Kidney epithelial cell (primary cell): Measurements from ENCODE around the gene SUSD2. TPM values are rescaled to one million over a fixed set of nuclear protein-coding genes. Genes with fewer than 3 reads are reported as not detected.

Source experiments
- DNase-seq: peaks from one replicate; pipeline ENCODE4 v3.0.0-alpha.2; 2010; ENCODE audit warnings: low read depth
- H3K27me3 ChIP-seq: 2 replicates; pipeline ENCODE4 v1.6.0; 2011; ENCODE audit warnings: low read length; ENCODE audit not compliant: control insufficient read depth, insufficient read depth
- H3K36me3 ChIP-seq: 2 replicates; pipeline ENCODE4 v1.5.1; 2011; ENCODE audit warnings: low read length; ENCODE audit not compliant: control insufficient read depth, insufficient read depth
- H3K4me3 ChIP-seq: 2 replicates; pipeline ENCODE4 v1.5.1; 2011; ENCODE audit warnings: low read depth, mild to moderate bottlenecking, control low read depth, low read length
- total RNA-seq: library from RNA; depleted of rRNA; stranded (reverse); fragments of >200 nt; gene quantifications from 2 replicates; pipeline ENCODE4 v1.2.3, GENCODE V29; 2015
- TF ChIP-seq, protein P1 (sequence below): IDR thresholded peaks from 2 replicates; pipeline ENCODE4 v1.5.1; 2011; ENCODE audit warnings: mild to moderate bottlenecking, moderate library complexity, low read length, control low read depth, inconsistent platforms; ENCODE audit not compliant: insufficient read depth, poor library complexity, severe bottlenecking

SUSD2 gene
- total RNA-seq, 1 donor from 2014 or later, result 0.17 TPM

DNA sequence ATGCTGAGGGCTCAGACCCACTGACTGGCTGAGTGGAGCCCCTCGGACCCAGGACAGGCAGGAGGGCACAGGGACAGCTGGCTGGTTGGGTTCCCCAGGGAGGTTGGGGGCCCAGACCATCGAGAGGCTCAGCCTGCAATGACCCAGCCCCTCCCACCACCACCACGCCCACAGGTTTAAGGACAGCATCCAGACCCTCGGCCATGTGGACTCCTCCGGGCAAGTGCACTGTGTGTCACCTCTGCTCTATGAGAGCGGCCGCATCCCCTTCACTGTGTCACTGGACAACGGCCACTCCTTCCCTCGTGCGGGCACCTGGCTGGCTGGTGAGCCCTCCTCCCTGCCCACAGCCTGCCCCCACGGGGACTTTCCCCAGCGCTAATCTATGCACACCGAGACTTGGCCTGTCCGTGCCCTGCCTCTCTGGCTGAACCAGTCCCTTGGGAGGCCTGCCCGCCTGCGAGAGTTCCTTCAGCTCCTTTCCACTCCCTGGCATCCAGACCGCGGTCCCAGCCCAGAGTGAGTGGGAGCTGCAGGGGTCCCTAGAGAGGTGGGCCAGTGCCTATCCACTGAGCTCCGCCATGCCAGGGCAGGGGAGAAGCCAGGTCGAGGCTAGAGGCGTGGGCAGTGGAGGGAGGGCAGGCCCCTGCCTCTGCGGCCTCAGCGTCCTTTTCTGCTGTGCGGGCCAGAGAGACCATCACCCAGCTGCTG, 2.2 kb downstream of the SUSD2 start:
- TF ChIP-seq, protein P1, sequence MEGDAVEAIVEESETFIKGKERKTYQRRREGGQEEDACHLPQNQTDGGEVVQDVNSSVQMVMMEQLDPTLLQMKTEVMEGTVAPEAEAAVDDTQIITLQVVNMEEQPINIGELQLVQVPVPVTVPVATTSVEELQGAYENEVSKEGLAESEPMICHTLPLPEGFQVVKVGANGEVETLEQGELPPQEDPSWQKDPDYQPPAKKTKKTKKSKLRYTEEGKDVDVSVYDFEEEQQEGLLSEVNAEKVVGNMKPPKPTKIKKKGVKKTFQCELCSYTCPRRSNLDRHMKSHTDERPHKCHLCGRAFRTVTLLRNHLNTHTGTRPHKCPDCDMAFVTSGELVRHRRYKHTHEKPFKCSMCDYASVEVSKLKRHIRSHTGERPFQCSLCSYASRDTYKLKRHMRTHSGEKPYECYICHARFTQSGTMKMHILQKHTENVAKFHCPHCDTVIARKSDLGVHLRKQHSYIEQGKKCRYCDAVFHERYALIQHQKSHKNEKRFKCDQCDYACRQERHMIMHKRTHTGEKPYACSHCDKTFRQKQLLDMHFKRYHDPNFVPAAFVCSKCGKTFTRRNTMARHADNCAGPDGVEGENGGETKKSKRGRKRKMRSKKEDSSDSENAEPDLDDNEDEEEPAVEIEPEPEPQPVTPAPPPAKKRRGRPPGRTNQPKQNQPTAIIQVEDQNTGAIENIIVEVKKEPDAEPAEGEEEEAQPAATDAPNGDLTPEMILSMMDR, result no peak
- Histone ChIP-seq H3K27me3 (no peaks in the 10 kb centered on the region), H3K36me3 (no peaks in the 10 kb centered on the region), H3K4me3 (no peak overlapping the region)
- DNase-seq, result no peak

DNA sequence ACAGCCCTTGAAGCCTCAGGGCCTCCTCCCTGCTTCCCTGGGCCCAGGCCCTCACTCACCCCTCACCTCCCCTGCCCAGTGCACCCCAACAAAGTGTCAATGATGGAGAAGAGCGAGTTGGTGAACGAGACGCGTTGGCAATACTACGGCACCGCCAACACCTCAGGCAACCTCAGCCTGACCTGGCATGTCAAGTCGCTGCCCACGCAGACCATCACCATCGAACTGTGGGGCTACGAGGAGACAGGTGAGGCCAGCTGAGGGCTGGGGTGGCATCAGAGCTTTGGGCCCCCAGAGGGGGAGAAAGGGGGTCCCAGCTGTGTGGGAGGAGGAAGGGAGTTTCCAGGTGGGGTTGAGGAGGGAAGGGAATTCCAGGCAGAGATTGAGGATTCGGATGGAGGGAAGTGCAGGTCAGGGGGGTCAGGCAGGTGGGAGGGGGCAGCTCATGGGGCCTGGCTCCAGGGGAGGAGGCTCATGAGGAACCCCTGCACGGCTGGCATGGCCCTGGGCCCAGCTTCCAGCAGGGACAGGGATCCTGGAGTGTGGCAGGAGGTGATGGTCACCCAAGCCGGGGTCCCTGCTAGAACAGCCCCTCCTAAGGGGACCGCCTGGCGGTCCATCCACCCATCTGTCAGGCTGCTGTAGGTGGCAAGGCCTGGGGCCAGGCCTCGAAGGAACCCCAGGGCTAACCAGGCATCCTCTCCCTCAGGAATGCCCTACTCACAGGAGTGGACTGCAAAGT, 2.9 kb downstream of the SUSD2 start:
- H3K36me3 ChIP-seq, result no peaks in the 10 kb centered on the region
- no peaks in the 10 kb centered on the region for H3K27me3 ChIP-seq
- TF ChIP-seq, protein P1, result no peak
- H3K4me3 ChIP-seq, result no peak overlapping the region
- DNase-seq, result no peak

DNA sequence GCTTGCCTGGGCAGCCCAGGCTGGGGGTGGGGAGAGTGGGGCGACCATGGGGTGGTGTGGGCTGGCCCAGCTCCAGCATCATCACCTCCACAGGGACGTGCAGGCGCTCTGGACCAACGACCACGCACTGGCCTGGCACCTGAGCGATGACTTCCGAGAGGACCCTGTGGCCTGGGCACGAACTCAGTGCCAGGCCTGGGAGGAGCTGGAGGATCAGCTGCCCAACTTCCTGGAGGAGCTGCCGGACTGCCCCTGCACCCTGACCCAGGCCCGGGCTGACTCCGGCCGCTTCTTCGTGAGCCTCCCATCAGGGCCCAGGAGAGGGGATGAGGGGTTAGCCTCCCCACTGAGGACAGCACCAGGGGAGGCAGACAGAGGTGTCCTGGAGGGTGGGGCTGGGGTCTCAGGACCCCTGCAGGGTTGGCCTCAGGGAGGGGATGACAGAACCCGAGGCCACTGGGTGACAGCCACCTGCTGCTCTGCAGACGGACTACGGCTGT, 3.8 kb downstream of the SUSD2 start:
- TF ChIP-seq, protein P1, result no peak
- H3K36me3 ChIP-seq, result no peaks in the 10 kb centered on the region

DNA sequence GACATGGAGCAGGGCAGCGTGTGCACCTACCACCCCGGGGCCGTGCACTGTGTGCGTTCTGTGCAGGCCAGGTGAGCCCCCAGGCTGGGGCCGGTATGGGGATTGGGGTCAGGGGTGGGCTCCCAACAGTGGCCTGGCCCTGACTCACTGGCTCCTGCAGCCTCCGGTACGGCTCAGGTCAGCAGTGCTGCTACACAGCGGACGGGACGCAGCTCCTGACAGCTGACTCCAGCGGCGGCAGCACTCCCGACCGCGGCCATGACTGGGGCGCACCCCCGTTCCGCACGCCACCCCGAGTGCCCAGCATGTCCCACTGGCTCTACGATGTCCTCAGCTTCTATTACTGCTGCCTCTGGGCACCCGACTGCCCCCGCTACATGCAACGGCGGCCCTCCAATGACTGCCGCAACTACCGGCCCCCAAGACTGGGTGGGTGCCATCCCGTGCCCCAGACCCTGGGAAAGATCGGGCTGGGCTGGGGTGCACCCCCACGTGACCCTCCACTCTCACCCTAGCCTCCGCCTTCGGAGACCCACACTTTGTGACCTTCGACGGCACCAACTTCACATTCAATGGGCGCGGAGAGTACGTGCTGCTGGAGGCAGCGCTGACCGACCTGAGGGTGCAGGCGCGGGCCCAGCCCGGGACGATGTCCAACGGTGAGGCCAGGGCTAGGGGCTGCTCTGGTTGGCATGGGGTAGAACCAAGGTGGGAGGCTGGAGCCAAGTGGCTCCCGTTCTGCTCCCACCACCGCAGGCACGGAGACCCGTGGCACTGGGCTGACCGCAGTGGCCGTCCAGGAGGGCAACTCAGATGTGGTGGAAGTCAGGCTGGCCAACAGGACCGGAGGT, 4.4 kb downstream of the SUSD2 start:
- H3K27me3 ChIP-seq, result no peaks in the 10 kb centered on the region
- H3K36me3 ChIP-seq, result no peaks in the 10 kb centered on the region
- no peak overlapping the region for H3K4me3 ChIP-seq
- DNase-seq, result no peak
- TF ChIP-seq, protein P1, result no peak

More for the DNA sequence above, 3.8 kb downstream of the SUSD2 start:
- Histone ChIP-seq H3K4me3 (no peak overlapping the region), H3K27me3 (no peaks in the 10 kb centered on the region)
- DNase-seq, result no peak

DNA sequence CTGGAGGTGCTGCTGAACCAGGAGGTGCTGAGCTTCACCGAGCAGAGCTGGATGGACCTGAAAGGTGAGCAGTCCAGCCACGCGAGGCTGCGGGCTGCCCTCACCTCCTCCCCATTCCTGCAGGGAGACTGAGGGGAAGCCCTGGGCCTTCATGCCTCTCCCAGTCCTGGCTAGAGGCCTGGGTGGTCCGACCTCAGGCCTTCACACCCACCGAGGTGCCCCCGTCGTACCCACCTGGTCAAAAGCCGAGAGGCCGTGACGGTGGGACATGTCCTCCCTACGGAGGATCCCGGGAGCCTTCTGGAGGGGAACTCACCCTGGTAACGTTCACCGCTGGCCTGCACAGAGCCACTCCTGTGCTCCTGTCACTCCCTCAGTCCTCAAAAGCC, 5.1 kb downstream of the SUSD2 start:
- TF ChIP-seq, protein P1, result no peak
- Histone ChIP-seq H3K27me3 (no peaks in the 10 kb centered on the region), H3K4me3 (no peak overlapping the region), H3K36me3 (no peaks in the 10 kb centered on the region)
- no peak for DNase-seq
